ENCODE measurements around the gene ZNF653. TPM values are rescaled to one million over a fixed set of nuclear protein-coding genes. Genes with fewer than 3 reads are reported as not detected.
A peak's percentile ranks its signal among the peaks of the same experiment; 100 is the strongest.

The ZNF653 gene
- total and polyA plus RNA-seq, 9 of the 15 experiments (the other 6 are each of a cell fraction or from before 2014, with no cell fraction given): 1.6 to 8.0 (median 4.2) TPM; not detected in 2

GRCh38 chr19:11435057-11435832, 70.4 kb downstream of the ZNF653 start, which contains the start of the genes ODAD3 and PRKCSH (continued):
- TF ChIP-seq BCLAF1 (IDR thresholded peaks at IDR 0.05; ENCODE audit: borderline replicate concordance in 1 of 2, control insufficient read depth in 1 of 2, low read depth in 2 of 2, low read length in 1 of 2) (no peak), ZNF143 (CRISPR knock-in tag; IDR thresholded peaks at IDR 0.05) (no peak), ZNF717 (CRISPR knock-in tag; IDR thresholded peaks at IDR 0.05) (no peak), KLF10 (CRISPR knock-in tag; IDR thresholded peaks at IDR 0.05) (no peak), TSC22D4 (tag; IDR thresholded peaks at IDR 0.05) (no peak), ZNF354B (CRISPR knock-in tag; IDR thresholded peaks at IDR 0.05) (no peak), TFAM (CRISPR knock-in tag; conservative IDR thresholded peaks at IDR 0.05) (no peak), ZBTB7A (IDR thresholded peaks at IDR 0.05; ENCODE audit: borderline replicate concordance, control insufficient read depth, low read depth, low read length) (no peak), ZBTB33 (CRISPR knock-in tag; IDR thresholded peaks at IDR 0.05) (no peak), TCF7 (IDR thresholded peaks at IDR 0.05; ENCODE audit: borderline replicate concordance) (peak; percentile 81; the same call in 1 of the 2 replicates), FOXA3 (CRISPR knock-in tag; conservative IDR thresholded peaks at IDR 0.05 in 1 of 2, IDR thresholded peaks at IDR 0.05 in 1 of 2) (no peak), NCOA4 (IDR thresholded peaks at IDR 0.05; ENCODE audit: partially characterized antibody) (no peak), ZNF175 (CRISPR knock-in tag; IDR thresholded peaks at IDR 0.05; ENCODE audit: low read depth) (peak; percentile 80; the same call in 1 of the 2 replicates), MXD1 (CRISPR knock-in tag; IDR thresholded peaks at IDR 0.05; ENCODE audit: borderline replicate concordance, poor library complexity, severe bottlenecking) (no peak), ZNF121 (CRISPR knock-in tag; conservative IDR thresholded peaks at IDR 0.05) (no peak), GTF2E2 (tag; IDR thresholded peaks at IDR 0.05) (no peak), IRF2 (CRISPR knock-in tag; IDR thresholded peaks at IDR 0.05) (no peak), ASH1L (IDR thresholded peaks at IDR 0.05; ENCODE audit: borderline replicate concordance, low read depth, partially characterized antibody) (peak; percentile 13), TFAP4 (CRISPR knock-in tag; IDR thresholded peaks at IDR 0.05; ENCODE audit: borderline replicate concordance) (peak; percentile 82; the same call in 1 of the 2 replicates), ZBTB8A (IDR thresholded peaks at IDR 0.05; ENCODE audit: partially characterized antibody) (no peak), RBM25 (IDR thresholded peaks at IDR 0.05; ENCODE audit: low read depth, low read length, severe bottlenecking) (peak; percentile 52)

Data from K562 (cell line).